Femur (tissue), 1 donor: Measurements from ENCODE around the gene SLC6A13.
"Not testable (repeated sequence)": the region's sequence is repeated elsewhere in the genome, so short reads cannot be mapped to it uniquely, and the experiment has no call there.

Experiments
- DNase-seq: peaks from one replicate; pipeline ENCODE4 v3.0.0-alpha.2; 2017

SLC6A13 gene

GRCh38 chr12:195951-196350 is 66.7 kb downstream of the SLC6A13 start:
- DNase-seq = no peak

- DNase-seq = no peak
Measured at GRCh38 chr12:195156-195555, 67.5 kb downstream of the SLC6A13 start.

GRCh38 chr12:194276-194675 is 68.4 kb downstream of the SLC6A13 start:
- DNase-seq = no peak

- DNase-seq = no peak
Measured at GRCh38 chr12:193261-193660, 69.4 kb downstream of the SLC6A13 start.

GRCh38 chr12:191541-191940 is 71.1 kb downstream of the SLC6A13 start:
- no peak for DNase-seq

- no peak for DNase-seq
Measured at GRCh38 chr12:190881-191280, 71.8 kb downstream of the SLC6A13 start.

- no peak for DNase-seq
Measured at GRCh38 chr12:189622-189962, 73.0 kb downstream of the SLC6A13 start.

GRCh38 chr12:188910-189621 is 73.6 kb downstream of the SLC6A13 start:
- peak; percentile 77 for DNase-seq

- not testable (repeated sequence) for DNase-seq
Measured at GRCh38 chr12:187986-188909, 74.4 kb downstream of the SLC6A13 start.

- no peak for DNase-seq
Measured at GRCh38 chr12:186006-186625, 76.5 kb downstream of the SLC6A13 start.

GRCh38 chr12:185576-185955 is 77.1 kb downstream of the SLC6A13 start:
- no peak for DNase-seq

GRCh38 chr12:184811-185575 is 77.6 kb downstream of the SLC6A13 start:
- DNase-seq = no peak

GRCh38 chr12:182381-182892 is 80.2 kb downstream of the SLC6A13 start:
- DNase-seq = no peak

- DNase-seq = no peak
Measured at GRCh38 chr12:181921-182320, 80.7 kb downstream of the SLC6A13 start.

- DNase-seq = peak; percentile 74
Measured at GRCh38 chr12:180445-180844, 82.2 kb downstream of the SLC6A13 start.

GRCh38 chr12:179885-180284 is 82.8 kb downstream of the SLC6A13 start:
- no peak for DNase-seq

GRCh38 chr12:179131-179884 is 83.3 kb downstream of the SLC6A13 start:
- DNase-seq = no peak

- DNase-seq = no peak
Measured at GRCh38 chr12:178829-179109, 83.9 kb downstream of the SLC6A13 start.

GRCh38 chr12:177980-178828 is 84.4 kb downstream of the SLC6A13 start:
- no peak for DNase-seq

- DNase-seq = no peak
Measured at GRCh38 chr12:177336-177979, 85.2 kb downstream of the SLC6A13 start.
